GM12864 (cell line): ENCODE data around the gene RBMS3.
"Not testable (repeated sequence)": the region's sequence is repeated elsewhere in the genome, so short reads cannot be mapped to it uniquely, and the experiment has no call there.

Source experiments
- DNase-seq: peaks from one replicate; pipeline ENCODE4 v3.0.0-alpha.2; 2011; ENCODE audit warnings: low read depth
- H3K4me3 ChIP-seq: 2 replicates; pipeline ENCODE4 v1.5.1; 2011; ENCODE audit warnings: mild to moderate bottlenecking, low read depth, low read length, control low read depth
- CTCF ChIP-seq: IDR thresholded peaks from 2 replicates; pipeline ENCODE4 v1.5.1; 2011; ENCODE audit warnings: low read depth, mild to moderate bottlenecking, moderate library complexity, low read length, control low read depth, inconsistent platforms; ENCODE audit errors: missing control alignments

The RBMS3 gene

GRCh38 chr3:29802057-29802456 is 521.2 kb downstream of the RBMS3 start:
- no peak overlapping the region for H3K4me3 ChIP-seq
- no peak for DNase-seq
- no peak for TF ChIP-seq CTCF

- DNase-seq, result no peak
- no peak overlapping the region for H3K4me3 ChIP-seq
- no peak for TF ChIP-seq CTCF
Measured at GRCh38 chr3:29804044-29804443, 523.2 kb downstream of the RBMS3 start.

- H3K4me3 ChIP-seq, result no peak overlapping the region
- no peak for DNase-seq
- no peak for TF ChIP-seq CTCF
Measured at GRCh38 chr3:29805757-29806156, 524.9 kb downstream of the RBMS3 start.

GRCh38 chr3:29808324-29808723 is 527.5 kb downstream of the RBMS3 start:
- not testable (repeated sequence) for H3K4me3 ChIP-seq

GRCh38 chr3:29822071-29822470 is 541.2 kb downstream of the RBMS3 start:
- no peak for DNase-seq
- H3K4me3 ChIP-seq, result no peak overlapping the region
- no peak for TF ChIP-seq CTCF

More at GRCh38 chr3:29808324-29808723, 527.5 kb downstream of the RBMS3 start:
- DNase-seq, result not testable (repeated sequence)

- DNase-seq, result no peak
- H3K4me3 ChIP-seq, result no peak overlapping the region
- TF ChIP-seq CTCF, result no peak
Measured at GRCh38 chr3:29823233-29823632, 542.4 kb downstream of the RBMS3 start.

GRCh38 chr3:29826712-29827111 is 545.8 kb downstream of the RBMS3 start:
- no peak overlapping the region for H3K4me3 ChIP-seq
- DNase-seq, result no peak
- TF ChIP-seq CTCF, result no peak

- DNase-seq, result no peak
- H3K4me3 ChIP-seq, result no peak overlapping the region
- TF ChIP-seq CTCF, result no peak
Measured at GRCh38 chr3:29827756-29828155, 546.9 kb downstream of the RBMS3 start.
